Measurements from ENCODE around the gene ALG6.
"Not testable (repeated sequence)": the region's sequence is repeated elsewhere in the genome, so short reads cannot be mapped to it uniquely, and the experiment has no call there.

ALG6 gene

GRCh38 chr1:63329621-63330330 lies 37.7 kb upstream of the ALG6 start:
- TF ChIP-seq CTCF (IDR thresholded peaks at IDR 0.05; ENCODE audit: low read depth, low read length, missing control alignments): no peak
- no peak for DNase-seq (ENCODE audit: low read depth)
- H3K4me3 ChIP-seq (ENCODE audit: low read depth, low read length): no peak overlapping the region

GRCh38 chr1:63330331-63330916 lies 37.0 kb upstream of the ALG6 start:
- no peak for DNase-seq (ENCODE audit: low read depth)
- no peak for TF ChIP-seq CTCF (IDR thresholded peaks at IDR 0.05; ENCODE audit: low read depth, low read length, missing control alignments)
- H3K4me3 ChIP-seq (ENCODE audit: low read depth, low read length): no peak overlapping the region

- no peak for TF ChIP-seq CTCF (IDR thresholded peaks at IDR 0.05; ENCODE audit: low read depth, low read length, missing control alignments)
- H3K4me3 ChIP-seq (ENCODE audit: low read depth, low read length): no peak overlapping the region
- DNase-seq (ENCODE audit: low read depth): no peak
Observed at GRCh38 chr1:63342402-63342801, 25.0 kb upstream of the ALG6 start.

GRCh38 chr1:63343922-63344321 lies 23.5 kb upstream of the ALG6 start:
- DNase-seq (ENCODE audit: low read depth): no peak
- H3K4me3 ChIP-seq (ENCODE audit: low read depth, low read length): no peak overlapping the region
- no peak for TF ChIP-seq CTCF (IDR thresholded peaks at IDR 0.05; ENCODE audit: low read depth, low read length, missing control alignments)

- no peak for TF ChIP-seq CTCF (IDR thresholded peaks at IDR 0.05; ENCODE audit: low read depth, low read length, missing control alignments)
- H3K4me3 ChIP-seq (ENCODE audit: low read depth, low read length): no peak overlapping the region
- no peak for DNase-seq (ENCODE audit: low read depth)
Observed at GRCh38 chr1:63350320-63350719, 17.1 kb upstream of the ALG6 start.

GRCh38 chr1:63352736-63353135 lies 14.7 kb upstream of the ALG6 start:
- no peak for TF ChIP-seq CTCF (IDR thresholded peaks at IDR 0.05; ENCODE audit: low read depth, low read length, missing control alignments)
- no peak for DNase-seq (ENCODE audit: low read depth)
- no peak overlapping the region for H3K4me3 ChIP-seq (ENCODE audit: low read depth, low read length)

- not testable (repeated sequence) for DNase-seq (ENCODE audit: low read depth); H3K4me3 ChIP-seq (ENCODE audit: low read depth, low read length)
Observed at GRCh38 chr1:63356234-63356633, 11.2 kb upstream of the ALG6 start.
